PC-3 (cell line): ENCODE results near the gene SLC23A2.

Source experiments
- CTCF ChIP-seq: fragments of 300-600 bp; sonication (generic); conservative IDR thresholded peaks from 2 replicates; pipeline ENCODE4 v1.5.1; 2017; ENCODE audit warnings: antibody characterized with exemption, low read depth, mild to moderate bottlenecking, low read length
- EZH2 ChIP-seq: fragments of 300-600 bp; sonication (generic); IDR thresholded peaks from one replicate; pipeline ENCODE4 v1.6.1; 2017; ENCODE audit warnings: antibody characterized with exemption, mild to moderate bottlenecking, low read length; ENCODE audit not compliant: unreplicated experiment
- EZH2phosphoT487 ChIP-seq: fragments of 300-600 bp; sonication (generic); IDR thresholded peaks from 2 replicates; pipeline ENCODE4 v1.6.1; 2018; ENCODE audit warnings: mild to moderate bottlenecking, antibody characterized with exemption, low read length, borderline replicate concordance

DNA sequence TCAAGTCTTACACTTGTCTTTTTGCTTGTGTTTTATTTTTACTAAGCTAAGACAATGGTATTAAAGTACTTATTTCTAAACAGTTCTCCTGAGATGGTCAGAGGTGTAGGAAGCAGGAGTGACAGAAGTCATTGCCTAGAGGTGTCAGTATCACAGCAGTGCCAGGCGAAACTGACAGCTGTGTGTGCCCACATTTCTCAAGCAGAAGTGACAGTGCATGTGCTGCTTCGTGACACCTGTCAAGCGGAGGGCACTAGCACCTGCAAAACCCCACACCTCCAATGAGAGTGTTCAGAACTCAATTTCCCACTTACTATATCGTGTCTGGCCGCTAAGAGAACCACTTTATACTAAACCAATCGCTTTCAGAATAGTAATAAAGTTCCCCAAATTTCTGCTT is 82.8 kb downstream of the SLC23A2 start:
- TF ChIP-seq CTCF (no peak), EZH2 (no peak), EZH2phosphoT487 (no peak)
